GM12892 (cell line): ENCODE measurements around the gene SLC9A3.
"Not testable (repeated sequence)": the region's sequence is repeated elsewhere in the genome, so short reads cannot be mapped to it uniquely, and the experiment has no call there.

ENCODE experiments used
- DNase-seq: peaks from one replicate; pipeline ENCODE4 v3.0.0; 2011; ENCODE audit not compliant: insufficient read length
- FAIRE-seq: peaks from 2 replicates; lab custom pipeline; 2011; peaks lifted over from hg19 to GRCh38; lab: Jason Lieb, UNC
- POLR2A ChIP-seq: IDR thresholded peaks from 2 replicates; pipeline ENCODE4 v1.6.1; 2011; ENCODE audit warnings: low read depth, low read length, control low read depth
- POLR2AphosphoS5 ChIP-seq: IDR thresholded peaks from 2 replicates; pipeline ENCODE4 v1.6.1; 2011; ENCODE audit warnings: low read depth, low read length, control low read depth
- TAF1 ChIP-seq: IDR thresholded peaks from 2 replicates; pipeline ENCODE4 v1.6.1; 2011; ENCODE audit warnings: low read depth, mild to moderate bottlenecking, control low read depth, low read length, borderline replicate concordance

The SLC9A3 gene

GRCh38 chr5:494667-495255 is 29.5 kb downstream of the SLC9A3 start:
- DNase-seq (no peak), FAIRE-seq (no peak)
- TF ChIP-seq POLR2AphosphoS5 (no peak), POLR2A (no peak)

GRCh38 chr5:493758-494157 is 30.5 kb downstream of the SLC9A3 start:
- DNase-seq (no peak), FAIRE-seq (no peak)
- TF ChIP-seq POLR2AphosphoS5 = no peak
- no peak for TF ChIP-seq POLR2A
- TF ChIP-seq TAF1 = no peak

- DNase-seq = no peak
- FAIRE-seq = no peak
- no peak for TF ChIP-seq TAF1
Measured at GRCh38 chr5:493119-493701, 31.0 kb downstream of the SLC9A3 start.

- FAIRE-seq = no peak
- DNase-seq = no peak
- no peak for TF ChIP-seq TAF1
- TF ChIP-seq POLR2A = no peak
- TF ChIP-seq POLR2AphosphoS5 = no peak
Measured at GRCh38 chr5:492314-492893, 31.8 kb downstream of the SLC9A3 start.

GRCh38 chr5:491856-492155 is 32.4 kb downstream of the SLC9A3 start:
- no peak for DNase-seq
- TF ChIP-seq POLR2AphosphoS5 (no peak), POLR2A (no peak), TAF1 (no peak)
- FAIRE-seq = no peak

GRCh38 chr5:491119-491855 is 33.0 kb downstream of the SLC9A3 start:
- TF ChIP-seq TAF1 (no peak), POLR2AphosphoS5 (no peak), POLR2A (no peak)
- FAIRE-seq (no peak), DNase-seq (no peak)

- FAIRE-seq = no peak
- TF ChIP-seq POLR2A = no peak
- TF ChIP-seq POLR2AphosphoS5 = no peak
- no peak for TF ChIP-seq TAF1
- no peak for DNase-seq
Measured at GRCh38 chr5:490116-491106, 33.8 kb downstream of the SLC9A3 start.

- no peak for TF ChIP-seq POLR2AphosphoS5
- TF ChIP-seq POLR2A = no peak
- no peak for TF ChIP-seq TAF1
- DNase-seq (no peak), FAIRE-seq (no peak)
Measured at GRCh38 chr5:489689-490080, 34.6 kb downstream of the SLC9A3 start.

- TF ChIP-seq POLR2A = no peak
- TF ChIP-seq TAF1 = no peak
- DNase-seq = no peak
- FAIRE-seq = no peak
Measured at GRCh38 chr5:488744-489688, 35.2 kb downstream of the SLC9A3 start.

- FAIRE-seq (no peak), DNase-seq (no peak)
- TF ChIP-seq POLR2A = no peak
- no peak for TF ChIP-seq TAF1
- TF ChIP-seq POLR2AphosphoS5 = no peak
Measured at GRCh38 chr5:488241-488640, 36.0 kb downstream of the SLC9A3 start.

GRCh38 chr5:486597-486996 is 37.7 kb downstream of the SLC9A3 start:
- DNase-seq, FAIRE-seq: not testable (repeated sequence)
